SH-SY5Y (cell line): ENCODE data around the gene TTR.

ENCODE experiments used
- GATA2 ChIP-seq: IDR thresholded peaks from 2 replicates; pipeline ENCODE4 v1.6.1; 2011; ENCODE audit warnings: mild to moderate bottlenecking, low read depth, low read length
- GATA3 ChIP-seq: IDR thresholded peaks from 2 replicates; pipeline ENCODE4 v1.6.1; 2011; ENCODE audit warnings: low read depth, mild to moderate bottlenecking, low read length, moderate library complexity

TTR gene

GRCh38 chr18:31647127-31647753, 55.6 kb downstream of the TTR start:
- TF ChIP-seq GATA2 (no peak), GATA3 (no peak)
